ENCODE data around the gene CCNK. TPM values are rescaled to one million over a fixed set of nuclear protein-coding genes. Genes with fewer than 3 reads are reported as not detected.

Gene CCNK
- total RNA-seq = 10 to 100 TPM; 86.1 to 88.5 TPM

GRCh38 chr14:99480917-99481744 lies at the start of gene CCNK:
CCNK (plus strand) TSS chr14:99481409; CDS start chr14:99492678, 11,269 bp downstream.
- peaks cover 69% of the 10 kb centered on the region for H3K4me1 Mint-ChIP-seq (ENCODE audit: low read depth)

DNA sequence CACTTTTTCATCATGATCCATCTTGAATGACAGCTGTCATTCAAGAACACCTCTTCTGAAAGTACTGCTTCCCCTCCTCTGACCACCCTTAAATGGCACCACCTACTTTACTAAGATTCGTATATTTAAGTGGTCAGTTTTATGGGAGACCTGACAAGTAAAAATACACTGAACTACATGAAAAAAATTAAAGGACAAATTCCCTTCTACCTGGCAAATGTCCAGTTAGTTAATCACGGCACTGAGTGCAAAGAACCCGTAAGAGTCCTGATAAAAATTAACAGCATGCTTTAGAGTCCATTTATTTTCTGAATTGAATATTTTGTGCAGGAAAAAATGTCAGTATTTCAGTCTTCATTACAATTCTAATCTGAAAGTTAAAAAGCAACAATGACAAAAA lies 49.2 kb upstream of the CCNK start:
- H3K4me1 Mint-ChIP-seq (ENCODE audit: low read depth) = peaks cover 11% of the 10 kb centered on the region
- no peak for ATAC-seq (replicated peaks in 1 of 2)
- DNase-seq = no peak
- H3K36me3 Mint-ChIP-seq (ENCODE audit: insufficient read depth in 2 of 2) = peaks cover 21 to 40% of the 10 kb centered on the region in 2 donors
- no peaks in the 10 kb centered on the region for H3K27me3 Mint-ChIP-seq (ENCODE audit: low read depth)
- H3K27ac Mint-ChIP-seq = no peak overlapping the region
- peaks cover 3 to 9% of the 10 kb centered on the region in 2 donors for H3K9me3 Mint-ChIP-seq
- no peak overlapping the region for H3K4me3 Mint-ChIP-seq

More at GRCh38 chr14:99480917-99481744, at the start of gene CCNK:
- Mint-ChIP-seq H3K9me3 (no peaks in the 10 kb centered on the region), H3K36me3 (ENCODE audit: insufficient read depth in 2 of 2) (peaks cover 4 to 6% of the 10 kb centered on the region in 2 donors), H3K27me3 (ENCODE audit: low read depth) (no peaks in the 10 kb centered on the region), H3K27ac (peak within 1 kb of the TSS; percentile 97), H3K4me3 (peak within 1 kb of the TSS; percentile 98 to 99)
- ATAC-seq (replicated peaks in 1 of 2) (peak; percentile 90 to 92), DNase-seq (peak; percentile 100)

DNA sequence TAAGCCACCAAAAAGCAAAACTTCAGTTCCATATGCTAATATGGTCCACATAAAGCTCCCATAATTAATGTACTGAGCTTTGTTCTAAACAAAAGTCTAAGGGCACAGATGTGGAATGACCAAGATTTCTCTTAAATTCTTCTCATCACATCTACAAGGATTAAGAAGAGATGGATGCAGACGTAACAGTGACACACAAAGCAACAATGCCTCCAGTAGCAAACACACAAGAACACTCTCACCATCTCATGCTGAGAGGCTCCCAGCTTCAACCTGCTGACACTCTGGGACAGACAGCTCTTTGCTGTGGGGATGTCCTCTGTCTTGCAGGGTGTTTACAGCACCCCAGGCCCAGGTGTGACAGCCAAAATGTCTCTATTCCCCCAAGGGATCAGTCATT lies 48.7 kb upstream of the CCNK start:
- ATAC-seq (replicated peaks in 1 of 2) (no peak), DNase-seq (no peak)
- Mint-ChIP-seq H3K4me3 (no peak overlapping the region), H3K27me3 (ENCODE audit: low read depth) (no peaks in the 10 kb centered on the region), H3K9me3 (peaks cover 3 to 9% of the 10 kb centered on the region in 2 donors), H3K4me1 (ENCODE audit: low read depth) (peaks cover 16% of the 10 kb centered on the region), H3K27ac (no peak overlapping the region), H3K36me3 (ENCODE audit: insufficient read depth in 2 of 2) (peaks cover 21 to 39% of the 10 kb centered on the region in 2 donors)

DNA sequence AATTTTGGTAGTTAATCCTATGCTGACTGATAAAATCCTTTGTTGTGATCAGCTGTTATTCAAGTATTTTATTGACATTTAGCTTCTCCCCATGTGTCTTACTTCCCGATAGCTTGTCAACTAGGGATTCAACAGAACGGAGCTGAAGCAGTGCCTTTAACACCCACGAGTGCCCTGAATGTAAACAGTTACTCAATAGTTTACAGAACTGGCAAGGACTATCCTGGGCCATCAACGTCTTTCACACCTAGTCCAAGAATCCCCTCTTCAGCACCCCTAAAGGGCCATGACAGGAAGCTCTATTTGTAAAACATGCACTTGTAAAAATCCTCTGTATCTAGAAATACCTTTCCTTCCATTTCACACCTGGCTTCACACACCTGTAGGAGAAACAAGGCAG lies 45.9 kb upstream of the CCNK start:
- H3K27me3 Mint-ChIP-seq (ENCODE audit: low read depth) = no peaks in the 10 kb centered on the region
- no peak overlapping the region for H3K4me3 Mint-ChIP-seq
- DNase-seq = no peak
- peaks cover 4 to 23% of the 10 kb centered on the region in 2 donors for H3K36me3 Mint-ChIP-seq (ENCODE audit: insufficient read depth in 2 of 2)
- no peak for ATAC-seq (replicated peaks in 1 of 2)
- H3K9me3 Mint-ChIP-seq = peaks cover 0 to 2% of the 10 kb centered on the region in 2 donors
- H3K27ac Mint-ChIP-seq = no peak overlapping the region
- H3K4me1 Mint-ChIP-seq (ENCODE audit: low read depth) = peaks cover 24% of the 10 kb centered on the region

- H3K4me3 Mint-ChIP-seq = peak overlapping the region; percentile 17 to 27
- H3K27me3 Mint-ChIP-seq (ENCODE audit: low read depth) = no peaks in the 10 kb centered on the region
- no peaks in the 10 kb centered on the region for H3K9me3 Mint-ChIP-seq
- H3K27ac Mint-ChIP-seq = peak overlapping the region; percentile 87
- peaks cover 0 to 16% of the 10 kb centered on the region in 2 donors for H3K36me3 Mint-ChIP-seq (ENCODE audit: insufficient read depth in 2 of 2)
- peak in 1 of 2 donors; percentile 78 for ATAC-seq (replicated peaks in 1 of 2)
- peaks cover 27% of the 10 kb centered on the region for H3K4me1 Mint-ChIP-seq (ENCODE audit: low read depth)
- DNase-seq = no peak
Measured at GRCh38 chr14:99436247-99437180, 44.7 kb upstream of the CCNK start.

- Mint-ChIP-seq H3K27me3 (ENCODE audit: low read depth) (no peaks in the 10 kb centered on the region), H3K27ac (peak overlapping the region; percentile 87), H3K9me3 (no peaks in the 10 kb centered on the region), H3K4me3 (peak overlapping the region in 1 of 2 donors; percentile 6), H3K4me1 (ENCODE audit: low read depth) (peaks cover 37% of the 10 kb centered on the region), H3K36me3 (ENCODE audit: insufficient read depth in 2 of 2) (peaks cover 0 to 18% of the 10 kb centered on the region in 2 donors)
- DNase-seq = no peak
- no peak for ATAC-seq (replicated peaks in 1 of 2)
Measured at GRCh38 chr14:99437706-99438105, 43.5 kb upstream of the CCNK start.

GRCh38 chr14:99440278-99440677 lies 40.9 kb upstream of the CCNK start:
- Mint-ChIP-seq H3K4me3 (no peak overlapping the region), H3K9me3 (no peaks in the 10 kb centered on the region), H3K27me3 (ENCODE audit: low read depth) (no peaks in the 10 kb centered on the region), H3K27ac (no peak overlapping the region), H3K4me1 (ENCODE audit: low read depth) (peaks cover 48% of the 10 kb centered on the region), H3K36me3 (ENCODE audit: insufficient read depth in 2 of 2) (peaks cover 0 to 16% of the 10 kb centered on the region in 2 donors)
- ATAC-seq (replicated peaks in 1 of 2) (no peak), DNase-seq (no peak)

GRCh38 chr14:99441157-99441870 lies 39.9 kb upstream of the CCNK start:
- peaks cover 0 to 13% of the 10 kb centered on the region in 2 donors for H3K36me3 Mint-ChIP-seq (ENCODE audit: insufficient read depth in 2 of 2)
- DNase-seq = no peak

GRCh38 chr14:99441918-99442317 lies 39.3 kb upstream of the CCNK start:
- Mint-ChIP-seq H3K27me3 (ENCODE audit: low read depth) (no peaks in the 10 kb centered on the region), H3K4me3 (no peak overlapping the region), H3K36me3 (ENCODE audit: insufficient read depth in 2 of 2) (peaks cover 0 to 13% of the 10 kb centered on the region in 2 donors), H3K4me1 (ENCODE audit: low read depth) (peaks cover 38% of the 10 kb centered on the region), H3K9me3 (no peaks in the 10 kb centered on the region), H3K27ac (no peak overlapping the region)
- peak in 1 of 2 donors; percentile 64 for ATAC-seq (replicated peaks in 1 of 2)
- no peak for DNase-seq

More at GRCh38 chr14:99441157-99441870, 39.9 kb upstream of the CCNK start:
- Mint-ChIP-seq H3K4me3 (no peak overlapping the region), H3K27me3 (ENCODE audit: low read depth) (no peaks in the 10 kb centered on the region), H3K27ac (peak overlapping the region; percentile 73), H3K4me1 (ENCODE audit: low read depth) (peaks cover 42% of the 10 kb centered on the region), H3K9me3 (no peaks in the 10 kb centered on the region)
- no peak for ATAC-seq (replicated peaks in 1 of 2)

DNA sequence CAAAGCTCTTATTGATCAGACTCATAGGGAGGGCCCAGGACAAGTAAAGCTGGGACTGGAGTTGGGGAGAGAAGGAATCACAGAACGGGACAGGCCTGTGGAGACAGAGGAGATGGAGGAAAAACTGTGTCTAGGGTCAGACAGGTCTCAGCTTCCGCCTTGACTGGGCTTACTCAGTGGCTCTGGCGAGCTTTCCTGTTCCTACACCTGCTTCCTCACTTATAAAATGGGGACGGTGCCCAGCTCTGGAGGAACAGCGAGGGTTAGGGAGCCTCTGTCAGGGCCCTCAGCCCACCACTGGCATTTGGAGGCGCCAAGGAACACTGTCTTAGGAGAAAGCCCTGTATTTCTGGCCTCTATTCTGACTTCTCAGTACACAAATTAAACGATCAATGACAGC lies 35.3 kb upstream of the CCNK start:
- H3K36me3 Mint-ChIP-seq (ENCODE audit: insufficient read depth in 2 of 2) = peaks cover 2 to 10% of the 10 kb centered on the region in 2 donors
- peak overlapping the region; percentile 33 for H3K27ac Mint-ChIP-seq
- ATAC-seq (replicated peaks in 1 of 2) = no peak

GRCh38 chr14:99447739-99448138 lies 33.5 kb upstream of the CCNK start:
- Mint-ChIP-seq H3K36me3 (ENCODE audit: insufficient read depth in 2 of 2) (peaks cover 2 to 13% of the 10 kb centered on the region in 2 donors), H3K4me1 (ENCODE audit: low read depth) (peaks cover 11% of the 10 kb centered on the region), H3K27me3 (ENCODE audit: low read depth) (no peaks in the 10 kb centered on the region), H3K27ac (peak overlapping the region; percentile 43), H3K4me3 (no peak overlapping the region), H3K9me3 (no peaks in the 10 kb centered on the region)
- no peak for DNase-seq
- no peak for ATAC-seq (replicated peaks in 1 of 2)

More for the DNA sequence above, 35.3 kb upstream of the CCNK start:
- H3K9me3 Mint-ChIP-seq = no peaks in the 10 kb centered on the region
- no peaks in the 10 kb centered on the region for H3K27me3 Mint-ChIP-seq (ENCODE audit: low read depth)
- DNase-seq = no peak
- H3K4me1 Mint-ChIP-seq (ENCODE audit: low read depth) = peaks cover 24% of the 10 kb centered on the region
- H3K4me3 Mint-ChIP-seq = no peak overlapping the region

GRCh38 chr14:99450266-99450665 lies 30.9 kb upstream of the CCNK start:
- Mint-ChIP-seq H3K27me3 (ENCODE audit: low read depth) (no peaks in the 10 kb centered on the region), H3K4me1 (ENCODE audit: low read depth) (no peaks in the 10 kb centered on the region), H3K4me3 (no peak overlapping the region), H3K9me3 (no peaks in the 10 kb centered on the region), H3K36me3 (ENCODE audit: insufficient read depth in 2 of 2) (peaks cover 4 to 13% of the 10 kb centered on the region in 2 donors), H3K27ac (no peak overlapping the region)
- DNase-seq = no peak
- ATAC-seq (replicated peaks in 1 of 2) = no peak
